ENCODE results near the gene NR2F1. TPM values are rescaled to one million over a fixed set of nuclear protein-coding genes. Genes with fewer than 3 reads are reported as not detected.

The NR2F1 gene
- total and polyA plus RNA-seq, 2 donors (not counting 3 experiments of a cell fraction or from before 2014, with no cell fraction given), result 21.5 to 38.7 TPM

DNA sequence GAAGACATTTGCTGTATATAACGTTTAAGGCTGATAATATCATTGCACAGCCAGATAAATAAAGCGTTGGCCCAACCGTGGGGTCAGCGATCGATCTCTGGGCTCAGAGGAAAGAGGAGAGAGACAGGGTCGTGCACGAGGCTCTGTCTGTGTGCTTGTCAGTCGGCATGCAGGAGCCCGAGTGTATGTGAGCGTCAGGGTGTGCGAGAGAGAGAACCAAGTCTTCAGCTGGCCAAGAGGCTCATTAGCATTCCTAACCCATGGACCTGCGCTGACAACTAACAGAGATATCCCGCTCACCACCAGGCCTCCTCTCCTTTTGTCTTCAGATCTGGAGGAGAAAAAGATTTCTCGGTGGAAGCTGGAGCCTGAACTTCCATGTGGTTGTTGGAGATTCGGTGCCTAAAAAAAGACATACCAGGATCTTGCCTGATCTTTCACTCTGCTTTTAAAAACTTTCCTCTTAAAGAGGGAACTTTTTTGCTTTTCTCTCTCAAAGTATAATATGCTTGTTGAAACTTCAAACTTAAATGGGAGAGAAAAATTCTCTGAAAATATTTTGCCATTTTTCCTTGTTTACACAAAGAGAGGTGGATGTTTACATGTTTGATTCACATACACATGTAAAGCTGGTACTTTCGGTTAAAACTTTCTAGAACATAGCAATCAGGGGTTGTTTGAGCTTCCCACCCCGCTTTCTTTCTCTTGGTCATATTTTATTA lies 16.5 kb downstream of the NR2F1 start:
- DNase-seq (ENCODE audit: low read depth, low spot score) (no peak), FAIRE-seq (no peak)
- no peaks in the 10 kb centered on the region for H3K9me1 ChIP-seq (replicated peaks; ENCODE audit: control insufficient read depth, extremely low read depth, insufficient read depth, low read length)
- BruUV-seq (replicated peaks), result no TSS peak
- H3K27ac ChIP-seq (ENCODE audit: insufficient read depth, low read depth, low read length), result no peak overlapping the region
- TF ChIP-seq EZH2 (IDR thresholded peaks at IDR 0.05; ENCODE audit: borderline replicate concordance, low read depth, low read length, severe bottlenecking), result no peak
- no peak for TF ChIP-seq FOS (IDR thresholded peaks at IDR 0.05; ENCODE audit: borderline replicate concordance, insufficient read depth, low read length)
- TF ChIP-seq JUN (IDR thresholded peaks at IDR 0.05; ENCODE audit: borderline replicate concordance, insufficient read depth, insufficient read length, low read depth), result no peak
- TF ChIP-seq POLR2AphosphoS5 (IDR thresholded peaks at IDR 0.05; ENCODE audit: insufficient read depth, low read depth, low read length), result no peak
- no peak for TF ChIP-seq MYC (IDR thresholded peaks at IDR 0.05; ENCODE audit: low read depth, low read length)
- TF ChIP-seq, protein P1, sequence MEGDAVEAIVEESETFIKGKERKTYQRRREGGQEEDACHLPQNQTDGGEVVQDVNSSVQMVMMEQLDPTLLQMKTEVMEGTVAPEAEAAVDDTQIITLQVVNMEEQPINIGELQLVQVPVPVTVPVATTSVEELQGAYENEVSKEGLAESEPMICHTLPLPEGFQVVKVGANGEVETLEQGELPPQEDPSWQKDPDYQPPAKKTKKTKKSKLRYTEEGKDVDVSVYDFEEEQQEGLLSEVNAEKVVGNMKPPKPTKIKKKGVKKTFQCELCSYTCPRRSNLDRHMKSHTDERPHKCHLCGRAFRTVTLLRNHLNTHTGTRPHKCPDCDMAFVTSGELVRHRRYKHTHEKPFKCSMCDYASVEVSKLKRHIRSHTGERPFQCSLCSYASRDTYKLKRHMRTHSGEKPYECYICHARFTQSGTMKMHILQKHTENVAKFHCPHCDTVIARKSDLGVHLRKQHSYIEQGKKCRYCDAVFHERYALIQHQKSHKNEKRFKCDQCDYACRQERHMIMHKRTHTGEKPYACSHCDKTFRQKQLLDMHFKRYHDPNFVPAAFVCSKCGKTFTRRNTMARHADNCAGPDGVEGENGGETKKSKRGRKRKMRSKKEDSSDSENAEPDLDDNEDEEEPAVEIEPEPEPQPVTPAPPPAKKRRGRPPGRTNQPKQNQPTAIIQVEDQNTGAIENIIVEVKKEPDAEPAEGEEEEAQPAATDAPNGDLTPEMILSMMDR (IDR thresholded peaks at IDR 0.05; ENCODE audit: extremely low read depth in 1 of 2, insufficient read depth in 1 of 2, low read depth in 1 of 2, low read length in 2 of 2), result no peak
- TF ChIP-seq POLR2A (IDR thresholded peaks at IDR 0.05; ENCODE audit: low read depth, low read length), result no peak
- TF ChIP-seq, protein P2, sequence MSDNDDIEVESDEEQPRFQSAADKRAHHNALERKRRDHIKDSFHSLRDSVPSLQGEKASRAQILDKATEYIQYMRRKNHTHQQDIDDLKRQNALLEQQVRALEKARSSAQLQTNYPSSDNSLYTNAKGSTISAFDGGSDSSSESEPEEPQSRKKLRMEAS (IDR thresholded peaks at IDR 0.05; ENCODE audit: insufficient read depth, insufficient read length), result no peak
- TF ChIP-seq GATA2 (IDR thresholded peaks at IDR 0.05; ENCODE audit: insufficient read depth, insufficient read length, low read depth, low read length), result no peak
- no peak overlapping the region for H3K9ac ChIP-seq (replicated peaks; ENCODE audit: extremely low read depth, insufficient read depth, low read length)
- no peak overlapping the region for H2AFZ ChIP-seq (ENCODE audit: low read depth, low read length)
- no peaks in the 10 kb centered on the region for H3K4me1 ChIP-seq (ENCODE audit: control insufficient read depth, extremely low read depth, insufficient read depth, low read length)
- no peaks in the 10 kb centered on the region for H3K79me2 ChIP-seq (ENCODE audit: control insufficient read depth, insufficient read depth, low read length)
- H3K4me3 ChIP-seq (replicated peaks in 1 of 3; ENCODE audit: insufficient read depth in 1 of 3, low read depth in 1 of 3, low read length in 3 of 3), result no peak overlapping the region
- no peaks in the 10 kb centered on the region for H3K9me3 ChIP-seq (replicated peaks; ENCODE audit: control insufficient read depth, insufficient read depth, low read length)
- peaks cover 0 to 2% of the 10 kb centered on the region in 2 experiments for H3K36me3 ChIP-seq (ENCODE audit: control insufficient read depth in 2 of 2, extremely low read depth in 1 of 2, insufficient read depth in 2 of 2, low read length in 2 of 2)
- no peaks in the 10 kb centered on the region for H4K20me1 ChIP-seq (replicated peaks; ENCODE audit: control insufficient read depth, extremely low read depth, insufficient read depth, low read length)
- CTCF ChIA-PET, result interaction anchor here (0.8 to 5.8 kb wide), 6 partner anchors 8 to 690 kb away, joined by 3 to 25 read pairs (median 4); no protein-coding TSS in a partner anchor
- POLR2A ChIA-PET, result no interaction called here
- H3K4me2 ChIP-seq (ENCODE audit: insufficient read depth, low read length), result no peak overlapping the region
- dilution Hi-C loops (cut with MboI; ENCODE audit: extremely low pct_ligation_motif_present, low sequenced_read_pairs), result no loop called here
- peaks cover 32 to 51% of the 10 kb centered on the region in 2 experiments for H3K27me3 ChIP-seq (ENCODE audit: control insufficient read depth in 2 of 2, insufficient read depth in 2 of 2, low read length in 2 of 2)
- intact Hi-C loops (cut with micrococcal nuclease), result no loop called here
